Activated effector memory CD4-positive, alpha-beta T cell treated with Interleukin-2 at 50 U/mL for 16 hours (primary cell): ENCODE data around the gene LHX3.
"Not testable (repeated sequence)": the region's sequence is repeated elsewhere in the genome, so short reads cannot be mapped to it uniquely, and the experiment has no call there.

Experiments
- DNase-seq: peaks from one replicate; pipeline ENCODE4 v3.0.0-alpha.2; 2020

The LHX3 gene

DNA sequence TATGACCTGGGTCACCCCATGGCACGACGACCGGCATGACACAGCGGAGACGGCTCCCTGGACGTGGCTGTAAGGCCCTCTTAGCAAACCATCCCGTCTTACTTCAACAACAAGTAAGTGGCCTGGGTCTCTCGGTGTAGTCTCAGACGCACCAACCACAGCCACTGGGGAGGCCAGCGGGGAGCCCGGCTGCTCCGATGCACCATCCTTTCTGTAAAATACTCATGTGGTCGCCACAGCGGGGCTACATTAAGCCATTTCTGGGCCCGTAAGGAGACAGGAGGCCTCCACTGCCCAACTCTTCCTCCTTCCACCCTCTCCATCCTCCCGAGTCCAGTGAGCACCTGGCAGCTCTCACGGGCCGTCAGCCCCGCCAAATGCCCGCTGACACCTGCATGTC is 36.0 kb upstream of the LHX3 start:
- no peak for DNase-seq

DNA sequence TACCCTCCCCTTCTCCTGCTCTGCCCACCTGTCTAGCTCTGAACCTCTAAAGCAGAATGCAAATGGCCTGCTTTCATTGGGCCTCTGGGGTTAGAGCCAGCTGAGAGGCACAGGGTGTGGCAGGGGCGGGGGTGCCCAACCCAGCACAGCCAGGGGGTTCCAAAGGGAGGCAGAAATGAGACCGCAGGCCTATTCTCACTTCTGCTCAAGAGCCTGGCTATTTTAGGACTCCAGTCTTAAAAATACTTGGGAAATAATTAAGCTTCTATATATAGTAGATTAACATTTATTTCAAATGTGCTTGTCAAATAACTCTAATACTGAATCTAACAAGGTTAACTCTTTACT is 35.0 kb upstream of the LHX3 start:
- DNase-seq: no peak

DNA sequence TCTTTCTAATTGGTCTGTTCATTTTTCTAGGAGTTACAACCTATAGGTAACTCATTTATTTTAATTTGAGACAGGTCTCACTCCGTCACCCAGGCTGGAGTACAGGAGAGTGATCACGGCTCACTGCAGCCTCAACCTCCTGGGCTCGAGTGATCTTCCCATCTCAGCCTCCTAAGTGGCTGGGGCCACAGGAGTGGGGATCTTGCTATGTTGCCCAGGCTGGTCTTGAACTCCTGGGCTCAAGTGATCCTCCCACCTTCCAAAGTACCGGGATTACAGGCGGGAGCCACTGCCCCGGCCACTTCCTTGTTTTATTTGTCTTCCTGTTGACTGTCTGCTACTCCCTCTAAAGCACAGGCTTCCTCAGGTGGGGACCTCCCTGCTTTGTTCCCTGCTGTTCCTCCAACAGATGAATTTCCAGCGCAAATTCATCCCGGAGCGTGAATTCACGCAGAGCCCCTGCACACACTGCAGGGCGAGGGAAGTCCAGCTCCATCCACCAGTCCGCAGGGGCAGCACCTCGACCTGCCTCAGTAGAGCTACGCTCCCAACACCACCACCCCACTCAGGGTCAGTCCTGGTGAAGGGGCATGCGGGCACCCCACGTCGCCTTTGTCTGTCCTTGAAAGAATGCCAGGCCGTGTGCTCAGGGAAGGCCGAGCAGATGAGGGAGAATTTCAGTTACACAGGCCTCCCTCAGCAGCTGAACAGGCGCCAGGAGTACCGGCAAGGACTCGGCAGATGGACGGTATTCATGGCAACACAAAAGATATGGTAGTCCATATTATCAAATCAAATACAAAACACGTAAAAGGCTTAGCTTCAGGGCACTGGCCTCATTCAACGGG is 34.4 kb upstream of the LHX3 start:
- no peak for DNase-seq

- no peak for DNase-seq
Observed at GRCh38 chr9:136238342-136238732, 33.4 kb upstream of the LHX3 start.

GRCh38 chr9:136237486-136238341 is 32.8 kb upstream of the LHX3 start:
- DNase-seq: no peak

DNA sequence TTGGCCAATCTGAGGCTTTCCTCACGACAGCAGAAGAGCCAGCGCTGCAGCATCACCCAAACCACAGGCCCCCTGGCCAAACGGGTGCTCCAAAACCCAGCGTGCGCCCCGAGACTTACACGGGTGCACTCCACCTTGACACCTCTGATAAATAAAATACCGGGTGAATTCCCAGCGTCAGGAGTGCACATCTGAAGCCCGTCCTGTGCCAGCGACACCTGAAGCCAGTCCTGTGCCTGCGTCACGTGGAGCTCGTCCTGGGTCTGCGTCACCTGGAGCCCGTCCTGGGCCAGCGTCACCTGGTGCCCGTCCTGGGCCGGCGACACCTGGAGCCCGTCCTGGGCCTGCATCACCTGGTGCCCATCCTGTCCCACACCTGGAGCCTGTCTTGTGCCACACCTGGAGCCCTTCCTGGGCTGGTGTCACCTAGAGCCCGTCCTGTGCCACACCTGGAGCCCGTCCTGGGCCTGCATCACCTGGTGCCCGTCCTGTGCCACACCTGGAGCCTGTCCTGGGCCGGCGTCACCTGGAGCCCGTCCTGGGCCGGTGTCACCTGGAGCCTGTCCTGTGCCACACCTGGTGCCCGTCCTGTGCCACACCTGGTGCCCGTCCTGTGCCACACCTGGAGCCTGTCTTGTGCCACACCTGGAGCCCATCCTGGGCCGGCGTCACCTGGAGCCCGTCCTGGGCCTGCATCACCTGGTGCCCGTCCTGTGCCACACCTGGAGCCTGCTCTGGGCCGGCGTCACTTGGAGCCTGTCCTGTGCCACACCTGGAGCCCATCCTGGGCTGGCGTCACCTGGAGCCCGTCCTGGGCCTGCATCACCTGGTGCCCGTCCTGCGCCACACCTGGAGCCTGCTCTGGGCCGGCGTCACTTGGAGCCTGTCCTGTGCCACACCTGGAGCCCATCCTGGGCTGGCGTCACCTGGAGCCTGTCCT is 31.8 kb upstream of the LHX3 start:
- DNase-seq: not testable (repeated sequence)

DNA sequence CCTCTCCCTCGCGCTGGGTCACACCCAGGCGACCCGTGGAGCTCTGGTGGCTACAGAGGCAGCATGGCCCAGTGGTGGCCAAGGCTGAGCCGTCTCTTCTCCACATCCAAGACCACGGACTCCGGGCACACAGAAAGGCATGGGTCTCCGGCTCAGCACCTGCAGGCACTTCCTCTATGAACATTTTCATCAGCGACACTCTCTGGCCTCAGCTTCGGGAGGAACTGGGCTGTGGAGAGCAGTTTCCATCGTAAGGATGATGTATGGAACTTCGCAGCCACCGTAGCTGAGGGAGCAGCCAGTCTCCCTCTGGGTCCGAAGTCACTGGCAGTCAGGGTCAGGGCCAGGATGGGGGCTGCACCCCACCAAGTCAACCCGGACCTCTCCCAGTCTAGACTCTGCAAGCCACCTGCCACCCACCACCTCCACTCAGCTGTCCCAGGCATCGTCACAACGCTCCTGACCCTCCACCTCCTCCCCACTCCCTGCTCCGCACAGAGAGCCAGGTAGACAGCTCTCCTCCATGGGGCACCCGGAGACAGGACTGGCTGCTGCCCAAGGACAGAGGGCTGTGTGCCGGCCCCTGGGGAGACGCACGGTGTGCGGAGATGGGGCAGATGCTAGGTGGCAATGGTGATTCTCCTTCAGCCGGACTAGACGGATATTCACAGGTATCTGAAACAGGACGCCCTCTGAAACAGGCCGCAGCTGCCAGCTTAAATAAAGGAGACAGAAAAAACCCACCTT is 31.0 kb upstream of the LHX3 start:
- no peak for DNase-seq

DNA sequence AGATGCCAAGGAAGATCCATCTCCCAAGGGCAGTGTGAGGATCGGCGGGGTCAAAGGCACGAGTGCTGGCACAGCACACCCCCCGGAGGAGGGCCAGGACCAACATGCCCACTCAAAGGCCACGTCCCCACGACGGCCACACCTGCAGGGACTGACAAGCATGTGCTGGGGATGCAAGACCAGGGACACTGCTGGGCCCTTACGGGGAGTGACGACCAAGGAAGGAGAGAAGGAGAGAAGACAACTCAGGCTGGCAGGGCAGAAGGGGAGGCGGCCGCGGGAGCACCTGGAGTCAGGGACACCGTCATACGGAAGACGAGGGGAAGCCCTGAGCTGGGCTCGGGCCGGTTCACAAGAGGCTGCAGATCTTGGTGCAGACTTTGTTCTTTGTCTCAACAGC is 30.2 kb upstream of the LHX3 start:
- DNase-seq: no peak

- DNase-seq: no peak
Observed at GRCh38 chr9:136234597-136234996, 29.7 kb upstream of the LHX3 start.

DNA sequence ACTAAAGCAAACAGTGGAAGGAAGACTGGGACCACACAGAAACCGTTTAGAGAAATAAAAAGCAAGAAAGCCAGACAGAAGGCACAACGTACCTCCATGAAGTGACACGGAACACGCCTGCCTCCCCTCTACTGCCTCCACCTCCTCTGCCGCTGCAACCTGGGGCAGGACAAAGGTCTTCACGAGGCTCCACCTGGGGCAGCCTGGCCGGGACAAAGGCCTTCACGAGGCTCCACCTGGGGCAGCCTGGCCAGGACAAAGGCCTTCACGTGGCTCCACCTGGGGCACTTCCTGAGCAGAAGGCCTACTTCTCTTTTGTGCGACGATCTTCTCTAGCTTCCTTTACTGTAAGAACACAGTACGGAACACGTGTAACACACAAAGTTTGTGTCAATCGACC is 28.9 kb upstream of the LHX3 start:
- no peak for DNase-seq

DNA sequence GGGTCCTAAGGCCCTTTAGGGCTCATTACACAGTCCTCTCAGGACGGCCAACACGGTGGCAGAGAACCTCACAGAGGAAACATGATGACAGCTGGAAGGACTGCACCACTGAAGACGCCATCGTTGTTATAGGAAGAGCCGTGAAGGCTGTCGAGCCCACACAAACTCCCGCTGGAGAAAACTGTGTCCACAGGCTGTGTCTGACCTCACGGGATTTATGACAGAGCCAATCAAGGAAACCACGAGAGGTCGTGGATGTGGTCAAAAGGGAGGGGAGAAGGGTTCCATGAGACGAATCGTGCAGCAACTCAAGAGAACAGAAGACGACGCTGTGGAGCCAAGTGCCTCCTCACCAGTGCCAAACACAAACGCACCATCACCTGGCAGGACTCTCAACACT is 28.5 kb upstream of the LHX3 start:
- DNase-seq: no peak

GRCh38 chr9:136232969-136233368 is 28.0 kb upstream of the LHX3 start:
- no peak for DNase-seq

- DNase-seq: no peak
Observed at GRCh38 chr9:136231478-136232297, 26.8 kb upstream of the LHX3 start.

GRCh38 chr9:136230773-136231172 is 25.8 kb upstream of the LHX3 start:
- no peak for DNase-seq

DNA sequence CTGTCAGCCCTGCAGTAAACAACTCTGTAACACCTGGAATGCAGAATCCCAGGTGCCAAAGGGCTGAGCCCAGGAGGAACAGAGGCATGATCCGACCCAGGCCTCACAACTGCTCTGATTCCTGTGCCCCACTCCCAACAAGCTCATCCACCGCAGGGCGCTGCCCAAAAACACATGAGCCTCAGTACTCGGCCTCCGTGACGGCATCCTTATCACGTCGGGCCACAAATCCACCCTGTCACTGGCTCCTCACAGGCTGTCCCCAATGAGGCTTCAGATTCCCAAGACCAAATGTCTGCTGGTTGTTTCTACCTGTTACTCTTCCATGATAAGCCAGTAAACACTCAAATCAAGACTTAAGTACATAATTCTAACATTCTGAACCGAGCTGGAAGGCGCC is 25.4 kb upstream of the LHX3 start:
- DNase-seq: no peak

DNA sequence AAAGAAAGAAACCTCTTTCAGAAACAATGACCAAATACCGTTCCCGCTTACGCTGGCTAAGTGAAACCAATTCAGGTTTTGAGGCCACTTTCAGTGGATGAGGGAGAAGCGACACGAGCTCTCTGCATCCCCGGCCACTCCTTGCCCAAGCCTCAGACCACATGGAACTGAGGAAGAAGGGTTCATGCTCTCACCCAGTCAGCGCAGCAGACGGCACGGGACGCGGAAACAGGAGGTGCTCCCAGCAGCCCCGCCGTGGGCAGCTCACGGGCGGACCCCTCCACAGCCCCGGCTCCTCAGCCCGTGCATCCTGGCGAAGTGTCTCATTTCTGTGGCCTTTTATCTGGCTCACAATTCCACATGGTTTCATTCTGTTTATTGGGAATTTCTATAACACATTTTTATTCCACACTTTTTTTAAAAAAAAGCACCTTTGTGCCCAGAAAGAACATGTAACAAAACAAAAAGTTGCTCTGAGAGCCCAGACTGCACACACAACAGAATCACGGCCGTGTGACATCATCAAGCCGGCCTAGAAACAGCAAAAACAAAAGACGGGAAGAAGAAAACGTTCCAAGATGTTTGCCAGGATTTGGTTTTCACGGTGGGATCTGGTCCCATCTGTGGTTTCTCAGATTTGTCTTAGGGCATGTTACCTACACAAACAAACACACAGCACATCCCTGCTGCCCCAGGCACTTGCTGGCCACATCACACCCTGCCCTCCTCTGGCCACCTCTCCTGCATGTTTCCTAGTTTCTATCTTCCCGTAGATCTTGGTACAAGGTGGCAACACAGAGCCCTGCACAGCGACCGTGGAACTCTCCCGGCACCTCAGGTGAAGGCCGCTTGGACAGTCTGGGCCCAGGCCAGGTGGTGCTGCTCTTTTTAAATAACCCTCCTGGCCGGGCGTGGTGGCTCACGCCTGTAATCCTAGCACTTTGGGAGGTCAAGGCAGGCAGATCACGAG is 24.5 kb upstream of the LHX3 start:
- no peak for DNase-seq

DNA sequence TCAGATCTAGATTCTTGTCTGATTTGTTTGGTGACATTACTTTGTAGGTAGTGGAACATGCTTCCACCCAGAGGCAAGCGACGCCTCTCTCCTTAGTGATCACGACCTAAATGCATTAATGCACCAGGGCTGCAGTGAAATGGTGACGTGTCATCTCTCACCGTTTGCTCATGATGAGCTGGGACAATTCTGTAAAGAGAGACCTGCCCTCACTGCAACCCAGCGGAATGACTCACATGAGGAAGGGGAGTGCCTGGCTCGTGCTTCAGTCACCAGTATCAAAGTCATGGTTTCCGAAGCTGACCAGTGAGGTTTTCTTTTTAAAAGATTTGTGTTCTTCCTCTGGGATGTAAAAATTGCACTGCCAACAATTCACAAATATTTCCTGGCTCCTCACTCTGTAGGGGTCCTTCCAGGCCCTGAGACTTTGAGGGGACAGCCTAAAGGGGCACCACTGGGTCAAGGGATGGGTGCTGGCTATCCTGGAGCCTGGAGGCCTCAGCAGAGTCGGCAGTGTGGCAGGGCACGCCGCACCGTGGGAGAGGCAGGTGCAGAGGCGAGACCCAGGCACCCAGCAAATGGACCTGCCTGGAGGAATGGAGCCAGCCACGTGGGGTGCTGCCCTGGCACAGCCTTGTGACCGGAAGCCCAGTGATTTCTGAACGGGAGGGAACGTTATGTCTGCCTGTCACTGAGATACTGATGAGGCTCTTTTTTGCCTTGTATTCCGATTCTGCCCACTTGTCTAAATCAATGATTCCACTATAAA is 23.4 kb upstream of the LHX3 start:
- no peak for DNase-seq

GRCh38 chr9:136226680-136227407 is 21.9 kb upstream of the LHX3 start:
- no peak for DNase-seq
